22Rv1 (cell line): Measurements from ENCODE around the gene PDGFA.

Experiments used
- H3K27ac ChIP-seq: fragments of 450-650 bp; 2 replicates; pipeline ENCODE4 v1.5.1; 2017
- ZFX ChIP-seq: fragments of 450-650 bp; IDR thresholded peaks from 2 replicates; pipeline ENCODE4 v1.6.1; 2017; ENCODE audit warnings: antibody characterized with exemption, borderline replicate concordance
- TF ChIP-seq, protein P1 (sequence below): fragments of 450-650 bp; IDR thresholded peaks from 2 replicates; pipeline ENCODE4 v1.5.1; 2017; ENCODE audit warnings: mild to moderate bottlenecking

The PDGFA gene

DNA sequence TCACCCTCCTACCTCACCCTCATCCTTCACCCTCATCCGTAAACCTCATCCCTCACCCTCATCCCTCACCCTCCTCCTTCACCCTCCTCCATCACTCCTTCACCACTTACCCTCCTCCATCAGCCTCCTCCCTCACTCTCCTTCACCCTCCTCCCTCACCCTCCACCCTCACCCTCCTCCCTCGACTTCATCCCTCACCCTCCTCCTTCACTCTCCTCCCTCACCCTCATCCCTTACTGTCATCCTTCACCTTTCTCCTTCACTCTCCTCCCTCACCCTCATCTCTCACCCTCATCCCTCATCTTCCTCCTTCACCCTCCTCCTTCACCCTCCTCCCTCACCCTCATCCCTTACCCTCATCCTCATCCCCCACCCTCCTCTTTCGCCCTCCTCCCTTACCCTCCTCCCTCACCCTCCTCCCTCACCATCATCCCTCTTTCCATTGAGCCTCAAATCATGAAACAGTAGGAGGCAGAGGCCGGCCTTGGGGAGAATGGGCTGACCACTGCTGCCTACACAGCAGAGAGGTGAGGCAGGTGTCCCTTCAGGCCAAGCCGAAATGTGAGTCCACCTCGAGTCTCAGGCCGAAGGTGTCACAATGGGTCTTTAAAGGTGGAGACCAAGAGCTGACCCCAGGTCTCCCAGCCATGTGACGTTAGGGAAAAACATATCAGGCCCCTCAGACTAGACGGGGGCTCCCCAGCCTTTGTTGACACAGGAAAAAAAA lies 53.0 kb downstream of the PDGFA start:
- TF ChIP-seq ZFX: no peak
- TF ChIP-seq, protein P1, sequence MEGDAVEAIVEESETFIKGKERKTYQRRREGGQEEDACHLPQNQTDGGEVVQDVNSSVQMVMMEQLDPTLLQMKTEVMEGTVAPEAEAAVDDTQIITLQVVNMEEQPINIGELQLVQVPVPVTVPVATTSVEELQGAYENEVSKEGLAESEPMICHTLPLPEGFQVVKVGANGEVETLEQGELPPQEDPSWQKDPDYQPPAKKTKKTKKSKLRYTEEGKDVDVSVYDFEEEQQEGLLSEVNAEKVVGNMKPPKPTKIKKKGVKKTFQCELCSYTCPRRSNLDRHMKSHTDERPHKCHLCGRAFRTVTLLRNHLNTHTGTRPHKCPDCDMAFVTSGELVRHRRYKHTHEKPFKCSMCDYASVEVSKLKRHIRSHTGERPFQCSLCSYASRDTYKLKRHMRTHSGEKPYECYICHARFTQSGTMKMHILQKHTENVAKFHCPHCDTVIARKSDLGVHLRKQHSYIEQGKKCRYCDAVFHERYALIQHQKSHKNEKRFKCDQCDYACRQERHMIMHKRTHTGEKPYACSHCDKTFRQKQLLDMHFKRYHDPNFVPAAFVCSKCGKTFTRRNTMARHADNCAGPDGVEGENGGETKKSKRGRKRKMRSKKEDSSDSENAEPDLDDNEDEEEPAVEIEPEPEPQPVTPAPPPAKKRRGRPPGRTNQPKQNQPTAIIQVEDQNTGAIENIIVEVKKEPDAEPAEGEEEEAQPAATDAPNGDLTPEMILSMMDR: no peak
- no peak overlapping the region for H3K27ac ChIP-seq

DNA sequence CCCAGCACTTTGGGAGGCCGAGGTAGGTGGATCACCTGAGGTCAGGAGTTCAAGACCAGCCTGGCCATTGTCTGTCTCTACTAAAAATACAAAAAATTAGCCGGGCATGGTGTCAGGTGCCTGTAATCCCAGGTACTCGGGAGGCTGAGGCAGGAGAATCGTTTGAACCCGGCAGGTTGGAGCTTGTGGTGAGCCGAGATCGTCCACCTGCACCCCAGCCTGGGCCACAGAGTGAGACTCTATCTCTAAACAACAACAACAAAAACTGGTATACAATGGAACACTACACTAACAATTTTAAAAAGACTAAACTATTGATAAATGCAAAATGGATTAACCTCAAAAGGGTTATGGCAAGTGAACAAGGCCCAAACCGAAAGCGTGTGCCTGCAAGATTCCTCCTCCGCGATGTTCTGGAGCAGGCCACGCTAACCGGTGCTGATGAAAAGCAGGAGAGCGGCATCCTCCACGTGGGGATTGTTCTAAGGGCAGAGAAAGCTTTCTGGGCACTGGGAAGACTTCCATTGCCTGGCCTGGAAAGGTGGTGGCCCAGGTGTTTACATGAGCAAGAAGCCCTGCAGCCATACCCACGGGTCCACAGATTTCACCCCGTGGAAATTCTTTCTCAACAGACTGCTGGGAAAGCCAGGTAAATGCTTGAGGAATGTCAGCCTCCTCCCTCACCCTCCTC lies 53.8 kb downstream of the PDGFA start:
- no peak overlapping the region for H3K27ac ChIP-seq
- TF ChIP-seq, protein P1: no peak
- TF ChIP-seq ZFX: no peak

DNA sequence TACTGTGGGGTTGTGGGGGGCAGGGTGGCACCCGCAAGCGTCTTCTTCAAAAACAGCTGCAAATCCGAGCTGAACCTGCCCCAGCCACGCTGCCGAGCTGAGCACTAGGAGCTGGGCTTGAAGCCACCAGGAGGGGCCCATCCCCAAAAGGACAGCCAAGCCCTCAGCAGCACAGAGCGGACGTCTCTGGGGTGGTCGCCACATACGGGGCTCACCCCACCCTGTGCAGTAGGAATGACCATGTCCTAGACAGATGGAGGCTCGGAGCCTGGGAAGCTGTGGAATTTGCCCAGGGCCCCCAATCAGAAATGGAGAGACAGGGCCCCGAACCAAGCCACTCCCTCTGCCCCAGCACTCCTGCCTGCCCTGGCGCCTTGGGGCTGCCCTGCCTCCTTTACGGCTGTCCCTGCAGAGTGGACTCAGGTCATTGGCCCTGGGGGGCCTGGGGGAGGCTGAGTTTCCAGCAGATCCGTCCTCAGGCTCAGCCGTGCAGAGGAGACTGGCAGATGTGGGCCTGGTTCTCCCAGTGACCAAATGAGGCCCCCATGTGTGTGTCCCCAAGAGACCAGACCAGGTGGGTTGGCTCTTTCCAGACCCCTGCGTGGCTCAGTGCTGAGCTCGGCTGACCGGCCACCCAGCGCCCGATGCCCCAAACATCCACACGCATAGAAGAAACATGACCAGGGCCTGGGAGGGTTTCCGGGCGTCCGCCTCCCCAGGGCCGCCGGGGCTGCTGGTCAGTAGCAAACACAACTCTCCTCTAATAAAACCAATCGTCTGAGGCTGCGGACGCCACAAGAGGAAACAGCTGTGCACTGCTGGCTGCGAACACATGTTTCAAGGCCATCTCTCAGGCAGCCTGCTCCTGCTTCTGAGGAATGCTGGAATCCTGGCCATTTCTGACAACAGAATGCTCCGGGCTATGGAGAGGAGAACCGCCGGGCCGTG lies 54.9 kb downstream of the PDGFA start:
- no peak overlapping the region for H3K27ac ChIP-seq
- TF ChIP-seq, protein P1: no peak
- no peak for TF ChIP-seq ZFX

DNA sequence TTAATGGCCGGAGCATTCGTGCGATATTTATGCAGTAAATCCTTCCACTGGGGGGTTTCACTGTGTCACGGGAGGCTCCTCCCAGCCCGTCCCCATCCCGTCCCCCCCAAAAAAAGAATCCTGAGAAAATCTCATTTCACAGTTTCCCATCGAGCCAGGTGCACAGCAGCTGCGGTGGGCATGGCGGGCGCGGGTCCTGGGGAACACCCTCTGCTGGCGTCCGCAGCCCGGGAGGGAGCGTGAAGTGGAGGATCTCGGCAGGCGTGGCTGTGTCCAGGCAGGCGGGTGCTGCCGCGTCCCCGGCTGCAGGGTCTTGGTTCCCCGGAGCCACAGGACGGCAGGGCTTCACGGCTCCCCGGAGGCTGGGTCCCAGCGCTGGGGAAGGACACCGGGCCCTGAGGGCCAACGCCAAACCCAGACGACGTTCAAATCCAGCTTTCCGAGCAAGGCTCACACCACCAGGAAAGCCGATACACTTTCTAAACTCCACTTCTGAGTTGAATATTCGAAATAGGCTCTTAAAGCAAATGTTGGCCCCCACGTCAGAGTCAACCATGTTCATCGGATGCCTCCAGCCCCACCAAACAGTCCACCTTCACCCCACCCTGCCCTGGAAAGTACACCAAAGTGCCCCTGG lies 55.7 kb downstream of the PDGFA start:
- H3K27ac ChIP-seq: no peak overlapping the region
- TF ChIP-seq ZFX: no peak
- TF ChIP-seq, protein P1: no peak

- no peak overlapping the region for H3K27ac ChIP-seq
- TF ChIP-seq ZFX: no peak
- TF ChIP-seq, protein P1: no peak
Measured at GRCh38 chr7:463362-463781, 56.3 kb downstream of the PDGFA start.

DNA sequence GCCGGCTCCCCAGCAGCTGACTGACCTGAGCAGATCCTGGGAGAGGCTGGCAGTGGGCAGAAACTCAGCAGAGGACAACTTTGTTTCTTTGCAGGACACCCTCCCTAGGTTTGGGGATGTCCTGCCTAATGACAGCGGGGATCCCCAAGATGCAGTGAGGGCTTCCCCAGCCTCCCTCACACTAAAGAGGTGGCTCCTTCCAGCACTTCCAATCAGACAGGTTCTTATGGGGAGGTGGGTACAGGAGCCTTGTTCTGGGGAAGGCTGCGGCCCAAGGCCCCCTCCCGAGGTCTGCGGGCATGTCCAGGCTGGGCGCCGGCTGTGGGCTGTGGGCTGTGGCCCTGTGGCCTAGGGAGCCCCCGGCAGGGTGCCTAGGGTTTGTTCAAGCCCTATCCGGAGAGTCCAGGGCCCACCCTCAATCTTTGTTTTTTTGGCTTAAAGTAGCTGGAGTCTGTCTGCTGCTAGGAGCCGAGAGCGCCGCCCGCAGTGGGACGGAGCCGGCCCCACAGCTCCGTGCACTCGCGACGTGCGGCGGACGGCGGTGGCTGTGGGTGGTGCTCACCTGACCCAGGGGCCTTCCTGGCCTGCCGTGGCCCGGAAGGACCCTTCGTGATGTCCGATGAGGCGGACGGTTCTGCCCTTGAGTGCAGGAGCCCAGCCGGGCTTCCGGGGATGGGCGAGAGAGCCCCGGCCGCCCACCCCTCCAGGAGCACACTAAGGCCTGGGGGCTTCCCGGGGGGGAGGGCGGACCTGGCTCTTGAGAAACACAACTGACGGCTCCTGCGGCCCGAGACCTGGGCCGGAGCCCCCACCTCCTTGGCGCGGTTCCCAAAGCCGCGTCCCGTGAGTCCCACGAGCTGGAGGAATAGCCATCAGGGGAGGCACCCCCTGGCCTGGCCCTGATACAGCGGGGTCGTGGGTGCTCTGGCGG lies 57.2 kb downstream of the PDGFA start:
- TF ChIP-seq ZFX: no peak
- TF ChIP-seq, protein P1: no peak
- no peak overlapping the region for H3K27ac ChIP-seq
